Smooth muscle cell of the brain vasculature (primary cell): ENCODE data around the gene LMF2.
A peak's percentile ranks its signal among the peaks of the same experiment; 100 is the strongest.

ENCODE experiments used
- DNase-seq: peaks from one replicate; pipeline ENCODE4 v3.0.0-alpha.2; 2012; ENCODE audit warnings: low read depth, low spot score

The LMF2 gene

DNA sequence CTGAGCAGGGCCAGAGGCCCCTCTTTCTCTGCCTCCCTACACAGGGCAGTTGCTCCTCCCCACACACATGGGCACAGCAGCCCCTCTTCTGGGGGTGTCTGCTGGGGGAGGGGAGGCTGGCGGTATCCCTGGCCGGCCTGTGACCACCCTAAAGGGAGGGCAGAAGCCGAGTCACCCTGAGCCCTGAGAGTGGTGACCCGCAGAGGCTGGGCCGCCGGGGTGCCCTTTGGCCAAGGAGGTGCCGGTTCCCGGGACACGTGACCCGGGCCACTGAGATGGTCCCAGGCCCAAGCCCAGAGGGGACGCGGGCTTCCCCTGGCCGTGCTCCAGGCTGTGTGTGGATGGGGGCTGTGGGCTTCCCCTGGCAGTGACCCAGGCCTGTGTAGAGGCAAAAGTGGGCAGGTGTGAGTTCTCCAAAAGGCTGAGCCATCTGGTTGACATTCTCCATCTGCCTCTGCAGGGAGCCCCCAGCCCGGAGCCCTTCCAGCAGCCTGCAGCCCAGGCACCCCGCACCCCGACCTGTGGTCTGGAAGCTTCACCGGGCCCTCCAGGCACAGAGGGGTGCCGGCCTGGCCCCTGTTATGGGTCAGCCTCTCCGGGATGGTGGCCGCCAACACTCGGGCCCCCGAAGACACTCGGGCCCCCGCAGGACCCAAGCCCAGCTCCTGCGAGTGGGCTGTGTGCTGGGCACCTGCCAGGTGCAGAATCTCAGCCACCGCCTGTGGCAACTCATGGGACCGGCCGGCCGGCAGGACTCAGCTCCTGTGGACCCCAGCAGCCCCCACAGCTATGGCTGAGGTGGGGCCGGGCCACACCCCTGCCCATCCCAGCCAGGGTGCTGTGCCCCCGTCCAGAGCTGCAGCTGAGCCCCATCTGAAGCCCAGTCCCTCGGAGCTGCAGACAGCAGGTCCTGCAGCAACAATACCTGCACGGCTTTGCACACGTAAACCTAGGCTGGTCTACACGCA is 25.1 kb downstream of the LMF2 start:
- DNase-seq: no peak

DNA sequence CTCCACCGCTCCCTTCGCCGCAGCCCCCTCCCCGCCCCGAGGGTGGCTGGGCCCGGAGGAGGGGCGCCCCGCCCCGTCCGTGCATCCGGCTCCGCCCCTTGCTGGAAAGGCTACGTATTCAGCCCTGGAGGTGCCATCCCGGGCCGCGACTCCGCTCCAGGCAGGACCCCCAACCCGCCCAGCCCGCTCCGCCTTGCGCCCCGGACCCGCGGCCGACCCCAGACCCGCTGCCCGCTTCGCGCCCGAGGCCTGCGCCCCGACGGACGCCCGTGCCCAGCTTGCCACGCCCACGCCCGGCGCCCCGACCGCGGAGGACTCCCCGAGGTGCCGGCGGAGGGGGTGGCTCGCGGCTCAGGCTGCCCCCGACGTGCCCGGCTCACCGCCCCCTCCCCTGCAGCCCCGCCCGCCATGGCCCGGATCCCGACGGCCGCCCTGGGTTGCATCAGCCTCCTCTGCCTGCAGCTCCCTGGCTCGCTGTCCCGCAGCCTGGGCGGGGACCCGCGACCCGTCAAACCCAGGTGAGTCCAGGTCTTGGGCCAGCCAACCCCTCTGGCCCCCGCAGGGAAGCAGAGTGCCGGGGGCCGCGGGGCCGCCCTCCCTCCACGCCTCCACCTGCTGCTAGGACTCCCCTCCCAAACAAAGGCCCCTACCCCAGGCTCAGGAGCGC is 25.9 kb downstream of the LMF2 start, which contains the start of gene ADM2:
Gene ADM2, plus strand, starts transcription at position 104 of the 667 bp plus-strand sequence. Its CDS starts 305 bp downstream, at position 409.
- no peak for DNase-seq

DNA sequence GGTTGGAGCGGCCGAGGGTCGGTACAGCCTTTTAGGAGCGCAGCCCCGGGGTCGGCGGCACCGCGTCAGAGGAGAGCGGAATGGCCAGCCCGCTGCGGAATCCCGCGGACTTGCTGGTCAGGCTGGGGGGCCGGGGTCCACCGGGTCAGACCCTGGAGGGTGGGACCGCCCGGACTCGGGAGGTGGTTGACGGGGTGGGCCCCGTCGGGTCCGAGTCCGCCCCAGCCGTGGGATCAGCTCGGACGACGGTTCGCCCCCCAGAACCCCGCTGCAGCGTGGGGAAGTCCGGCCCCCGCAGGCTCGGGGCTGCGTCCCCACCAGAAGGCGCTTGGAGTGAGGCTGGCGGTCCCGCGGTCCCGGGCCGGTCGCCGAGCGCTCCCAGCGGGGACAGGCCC is 26.5 kb downstream of the LMF2 start:
- DNase-seq: no peak

DNA sequence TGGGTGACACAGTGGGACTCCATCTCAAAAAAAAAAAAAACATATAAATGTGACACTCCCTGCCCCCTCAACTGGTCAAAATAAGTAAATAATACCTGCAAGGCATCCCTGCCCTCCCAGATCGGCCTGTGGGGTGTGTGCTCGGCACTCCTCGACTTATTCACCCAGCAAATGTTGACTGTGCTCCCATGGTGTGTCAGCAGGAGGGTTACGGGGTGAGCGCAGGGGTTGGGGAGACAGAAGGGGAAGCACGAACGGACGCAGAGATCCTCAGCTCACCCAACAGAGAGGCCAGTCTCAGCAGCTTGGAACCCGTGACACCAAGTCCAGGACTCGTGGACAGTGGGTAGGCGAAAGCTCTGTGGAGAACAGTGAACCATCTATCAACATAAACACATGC is 27.8 kb downstream of the LMF2 start:
- DNase-seq: no peak

DNA sequence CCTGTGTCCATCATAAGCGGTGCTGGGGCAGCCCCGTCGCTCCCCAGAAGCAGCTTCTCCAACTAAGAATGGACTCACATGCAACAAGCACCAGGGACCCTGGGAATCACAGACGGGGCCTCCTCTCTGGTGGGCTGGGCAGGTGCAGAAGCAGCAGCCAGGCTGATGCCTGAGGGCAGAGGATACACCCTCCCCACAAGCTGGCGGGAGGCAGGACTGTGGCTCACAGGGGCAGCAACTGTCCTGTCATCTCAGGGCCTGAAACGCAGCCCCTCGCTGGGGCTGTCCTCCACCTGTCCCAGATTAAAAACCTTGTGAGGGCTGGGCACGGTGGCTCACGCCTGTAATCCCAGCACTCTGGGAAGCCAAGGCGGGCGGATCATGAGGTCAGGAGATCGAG is 29.6 kb downstream of the LMF2 start:
- DNase-seq: no peak

DNA sequence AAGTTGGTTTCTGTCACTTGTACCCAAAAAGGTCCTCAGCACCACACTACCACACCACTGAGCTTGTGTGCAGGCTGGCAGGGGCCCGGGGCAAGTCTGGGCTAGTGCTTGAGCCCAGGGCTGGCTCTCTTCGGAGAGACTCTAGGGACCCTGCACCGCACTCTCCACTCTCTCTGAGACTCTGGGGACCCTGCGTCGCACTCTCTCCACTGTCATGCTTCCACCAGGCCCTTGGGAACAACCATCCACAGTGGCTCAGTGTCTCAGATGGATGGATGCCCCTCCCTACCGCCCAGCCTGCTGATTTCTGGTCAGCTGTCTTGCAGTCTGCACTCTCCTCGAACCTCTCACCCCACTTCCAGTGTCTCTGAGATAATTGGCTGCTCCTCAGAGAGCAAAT is 30.6 kb downstream of the LMF2 start:
- no peak for DNase-seq

DNA sequence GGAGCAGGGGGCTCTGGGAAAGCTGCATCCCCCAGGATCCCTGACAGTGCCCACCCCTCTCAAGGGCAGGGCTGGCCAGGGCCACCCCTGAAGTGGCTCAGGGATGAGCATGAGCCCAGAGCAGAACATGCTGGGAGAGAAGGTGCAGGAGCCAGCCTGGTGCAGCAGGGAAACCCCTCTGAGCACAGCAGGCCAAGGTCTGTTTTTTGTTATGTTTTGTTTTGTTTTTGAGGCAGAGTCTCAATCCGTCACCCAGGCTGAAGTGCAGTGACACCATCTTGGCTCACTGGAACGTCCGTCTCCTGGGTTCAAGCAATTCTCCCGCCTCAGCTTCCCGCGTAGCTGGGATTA is 31.9 kb downstream of the LMF2 start:
- DNase-seq: no peak

DNA sequence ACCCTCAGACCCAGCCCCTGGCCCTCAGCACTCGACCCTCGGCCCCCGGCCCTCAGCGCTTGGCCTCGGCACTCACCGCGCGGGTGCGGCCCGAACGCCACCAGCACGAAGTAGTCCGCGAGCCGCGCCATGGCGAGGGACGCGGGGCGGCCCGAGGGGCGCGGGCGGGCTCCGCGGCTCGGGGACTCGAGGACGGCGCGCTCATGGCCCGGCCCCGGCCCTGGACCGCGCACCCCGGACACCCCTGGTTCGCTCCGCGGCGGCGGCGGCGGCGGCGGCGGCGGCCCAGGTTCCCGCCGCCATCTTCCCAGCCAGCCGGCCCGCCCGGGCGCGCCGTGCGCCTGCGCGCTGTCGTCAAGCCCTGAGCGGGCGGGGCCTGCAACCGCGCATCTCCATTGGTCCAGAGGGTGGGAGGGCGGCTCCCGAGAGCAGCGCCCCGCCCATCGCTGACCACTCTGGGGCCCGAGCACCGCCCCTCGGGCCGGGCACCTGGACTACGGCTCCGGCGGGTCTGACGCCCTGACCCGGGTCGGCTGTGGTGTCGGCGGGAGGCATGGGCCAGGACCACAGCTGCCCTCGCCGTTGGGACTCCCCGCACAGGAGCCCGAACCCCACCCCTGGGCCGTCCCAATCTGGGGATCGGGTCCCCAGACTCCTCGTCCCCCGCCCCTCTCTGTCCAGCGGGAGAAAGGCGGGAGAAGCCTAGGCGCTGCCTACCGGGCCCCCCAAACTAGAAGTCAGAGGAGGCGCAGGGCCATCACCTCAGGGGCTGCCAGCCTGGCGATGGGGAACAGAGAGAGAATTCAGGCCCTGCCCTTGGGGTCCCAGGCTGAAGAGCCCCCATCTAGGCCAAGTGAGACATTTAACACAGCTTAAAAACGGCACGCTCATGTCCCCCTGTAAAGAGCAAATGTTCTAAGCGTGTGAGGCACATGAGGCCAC is 32.5 kb downstream of the LMF2 start, which contains the start of gene SBF1:
Gene SBF1, minus strand, starts transcription at position 326 of the 942 bp plus-strand sequence. Its CDS starts 195 bp downstream, at position 131.
- DNase-seq: peak; percentile 82

DNA sequence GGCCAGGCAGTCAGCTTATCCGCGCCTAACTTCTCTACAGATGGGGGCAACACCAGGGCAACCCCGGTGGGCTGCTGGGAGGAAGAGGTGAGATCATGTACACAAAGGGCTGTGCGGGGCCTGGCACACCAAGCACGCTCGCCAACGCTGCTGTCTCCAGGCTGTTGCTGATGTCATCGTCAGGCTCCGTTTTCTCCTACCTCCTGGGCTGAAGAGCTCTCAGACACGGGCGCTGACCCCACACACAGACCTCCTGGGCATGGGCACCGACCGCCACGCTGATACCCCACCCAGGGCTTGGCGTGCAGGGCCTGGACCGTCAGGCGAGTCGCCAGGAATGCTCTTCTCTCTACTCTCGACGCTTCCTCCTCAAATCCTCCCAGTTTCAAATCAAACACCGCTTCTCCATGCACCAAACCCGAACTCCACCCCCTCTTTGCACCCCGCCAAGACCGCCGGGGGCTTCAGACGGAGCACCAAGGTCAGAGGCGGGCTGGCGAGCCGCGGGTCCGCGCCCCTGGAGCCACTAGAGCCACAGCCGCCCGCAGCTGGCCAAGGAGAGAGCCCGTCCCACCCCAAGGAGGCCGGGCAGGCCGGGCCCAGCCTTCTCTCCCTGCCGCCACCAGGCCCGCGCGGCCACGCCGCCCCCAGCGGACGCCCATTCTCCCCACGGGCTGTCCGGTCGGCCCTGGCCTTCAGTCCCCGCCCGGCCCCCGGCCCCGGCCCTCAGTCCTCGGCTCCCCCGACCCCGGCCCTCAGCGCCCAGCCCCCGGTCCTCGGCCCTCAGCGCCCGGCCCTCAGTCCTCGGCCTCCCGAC is 33.4 kb downstream of the LMF2 start:
- no peak for DNase-seq

DNA sequence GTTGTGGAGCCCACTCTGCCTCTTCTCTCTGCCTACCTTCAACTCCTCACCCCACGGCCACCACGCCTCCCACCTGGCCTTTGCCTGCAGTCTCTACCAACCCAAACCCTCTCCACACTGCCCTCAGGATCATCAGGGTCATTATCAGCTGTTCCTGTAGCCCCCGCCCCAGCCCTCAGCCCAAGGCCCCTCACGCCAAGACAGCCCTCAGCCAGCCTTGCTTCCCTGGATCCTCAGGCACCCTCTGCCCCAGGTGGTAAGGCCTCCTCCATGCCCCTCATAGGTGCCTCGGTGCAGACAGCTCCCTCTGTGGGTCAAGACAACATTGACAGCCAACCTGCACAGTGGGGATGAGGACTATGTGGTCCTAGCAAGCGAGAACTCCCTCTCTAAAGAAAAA is 34.4 kb downstream of the LMF2 start:
- DNase-seq: no peak

DNA sequence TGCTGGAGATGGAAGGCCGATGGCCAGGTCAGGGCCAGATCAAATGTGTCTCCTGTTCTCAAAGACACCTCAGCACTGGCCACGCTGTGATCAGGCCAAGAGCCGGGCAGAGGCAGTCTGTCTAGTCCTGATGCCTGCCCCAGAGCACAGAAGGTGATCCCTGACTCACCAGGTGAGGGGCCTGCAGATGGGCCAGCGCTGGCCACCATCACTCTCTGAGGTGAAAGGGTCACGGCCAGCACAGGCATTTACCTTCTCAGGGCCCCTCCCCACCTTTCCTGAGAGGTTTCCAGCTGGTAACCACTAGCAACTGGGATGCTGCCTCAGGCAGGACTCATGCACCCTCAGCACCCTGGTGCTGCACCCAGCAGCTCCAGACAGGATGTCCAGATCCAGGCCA is 35.5 kb downstream of the LMF2 start:
- no peak for DNase-seq

DNA sequence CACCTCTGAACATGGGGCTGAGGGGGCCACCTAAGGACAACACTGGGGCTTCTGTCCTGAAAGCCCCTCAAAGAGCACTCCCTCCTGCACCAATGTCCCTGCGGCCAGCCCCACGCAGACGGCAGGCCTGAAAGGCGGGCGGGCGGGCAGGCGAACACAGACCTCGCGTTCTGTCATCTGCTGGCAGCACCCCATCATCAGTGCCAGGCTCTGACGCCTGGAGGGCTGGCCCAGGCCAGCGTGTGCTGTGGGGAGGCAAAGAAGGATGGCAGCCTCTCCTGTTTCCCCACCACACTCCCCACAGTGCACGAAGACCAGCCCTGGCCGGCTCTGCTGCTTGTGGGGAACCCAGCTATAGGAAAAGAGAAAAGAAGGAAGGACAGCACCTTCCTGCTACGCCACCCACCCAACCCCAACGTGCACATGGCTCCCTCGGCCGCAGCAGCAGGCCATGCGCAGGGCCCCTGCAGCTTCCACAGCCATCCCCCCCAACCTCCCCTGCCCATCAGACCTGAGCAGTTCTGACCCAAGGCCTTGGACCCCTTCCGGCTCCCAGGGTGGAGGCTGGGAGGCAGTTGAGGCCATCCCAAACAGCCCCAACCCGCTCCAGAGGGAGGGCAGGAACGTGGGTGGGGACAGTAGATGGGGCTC is 36.2 kb downstream of the LMF2 start:
- DNase-seq: no peak

DNA sequence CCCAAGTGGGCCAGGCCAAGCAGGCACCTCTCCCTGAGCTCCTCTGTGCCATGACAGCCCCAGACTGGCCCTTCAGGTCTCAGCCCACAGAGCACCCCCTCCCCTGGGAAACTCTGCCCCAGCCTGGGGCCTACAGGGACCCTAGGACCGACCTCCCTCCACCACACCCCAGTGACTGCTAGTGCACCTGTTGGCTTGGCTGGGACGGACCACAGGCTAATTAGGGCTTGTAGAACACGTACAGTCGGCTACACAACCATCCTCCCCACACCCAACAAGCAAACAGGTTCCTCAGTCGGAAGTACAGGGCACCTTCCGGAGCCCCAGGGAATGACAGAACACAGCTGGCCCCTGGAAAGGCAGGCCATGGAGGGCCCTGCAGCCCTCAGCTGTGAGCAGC is 37.0 kb downstream of the LMF2 start:
- no peak for DNase-seq

DNA sequence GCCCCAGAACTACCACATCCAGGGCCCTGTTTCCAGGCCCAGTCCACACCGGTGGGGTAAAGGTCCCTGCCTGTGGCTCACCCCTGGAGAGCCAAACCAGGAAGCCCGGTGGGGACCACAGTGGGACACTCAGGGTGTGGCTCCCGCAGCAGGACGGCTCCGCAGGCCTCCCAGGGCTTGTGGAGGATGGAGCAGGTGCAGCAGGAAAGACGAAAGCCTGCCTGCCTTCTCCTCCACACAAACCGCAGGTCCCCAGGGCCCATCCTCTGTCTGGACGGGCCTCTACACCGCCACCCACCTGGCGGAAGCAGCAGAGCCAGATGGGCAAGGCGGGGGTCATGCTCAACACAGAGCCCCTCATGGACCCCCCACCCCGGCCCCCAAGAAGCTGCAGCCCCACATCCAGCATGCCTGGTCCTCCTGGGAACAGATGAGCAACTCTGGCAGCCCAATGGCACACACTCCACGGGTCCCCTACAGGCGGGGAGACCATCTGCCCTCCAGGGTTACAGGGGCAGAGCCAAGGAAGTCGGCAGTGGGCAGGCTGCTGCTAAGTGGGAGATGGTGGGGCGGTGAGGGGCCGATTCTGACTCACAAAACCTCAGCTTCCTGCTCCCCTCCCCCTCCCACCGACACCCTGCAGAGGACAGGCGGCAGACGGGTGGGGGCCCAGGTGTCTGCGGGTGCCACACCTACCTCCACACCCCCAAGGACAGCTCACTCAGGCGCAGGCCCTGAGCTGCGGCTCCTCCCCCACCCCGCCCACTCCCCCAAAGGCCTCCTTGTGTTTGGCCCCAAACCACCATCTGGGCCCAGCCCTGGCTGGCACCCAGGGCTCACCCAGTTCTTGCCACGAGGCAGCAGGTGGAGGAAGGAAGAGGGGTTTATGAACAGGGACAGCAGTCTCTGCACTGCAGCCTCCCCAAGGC is 37.9 kb downstream of the LMF2 start:
- DNase-seq: no peak

DNA sequence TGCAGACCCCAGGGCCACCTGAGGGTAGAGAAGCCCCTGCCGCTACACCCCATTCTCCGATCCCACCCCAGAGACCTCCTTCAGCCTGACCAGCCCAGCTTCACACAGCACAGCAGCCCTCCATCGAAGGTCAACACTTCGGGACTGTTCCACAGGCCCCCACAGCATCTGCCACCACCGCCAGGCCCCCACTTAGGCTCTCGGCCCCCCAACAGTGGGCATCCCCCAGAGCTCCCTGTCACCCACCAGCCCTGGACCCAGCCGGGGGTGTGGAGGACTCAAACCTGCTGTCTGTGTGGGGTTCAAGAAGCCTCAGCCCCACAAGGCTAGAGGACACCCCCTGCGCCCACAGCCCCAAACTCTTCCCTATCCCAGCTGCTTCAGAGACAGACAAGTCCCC is 38.9 kb downstream of the LMF2 start:
- no peak for DNase-seq

DNA sequence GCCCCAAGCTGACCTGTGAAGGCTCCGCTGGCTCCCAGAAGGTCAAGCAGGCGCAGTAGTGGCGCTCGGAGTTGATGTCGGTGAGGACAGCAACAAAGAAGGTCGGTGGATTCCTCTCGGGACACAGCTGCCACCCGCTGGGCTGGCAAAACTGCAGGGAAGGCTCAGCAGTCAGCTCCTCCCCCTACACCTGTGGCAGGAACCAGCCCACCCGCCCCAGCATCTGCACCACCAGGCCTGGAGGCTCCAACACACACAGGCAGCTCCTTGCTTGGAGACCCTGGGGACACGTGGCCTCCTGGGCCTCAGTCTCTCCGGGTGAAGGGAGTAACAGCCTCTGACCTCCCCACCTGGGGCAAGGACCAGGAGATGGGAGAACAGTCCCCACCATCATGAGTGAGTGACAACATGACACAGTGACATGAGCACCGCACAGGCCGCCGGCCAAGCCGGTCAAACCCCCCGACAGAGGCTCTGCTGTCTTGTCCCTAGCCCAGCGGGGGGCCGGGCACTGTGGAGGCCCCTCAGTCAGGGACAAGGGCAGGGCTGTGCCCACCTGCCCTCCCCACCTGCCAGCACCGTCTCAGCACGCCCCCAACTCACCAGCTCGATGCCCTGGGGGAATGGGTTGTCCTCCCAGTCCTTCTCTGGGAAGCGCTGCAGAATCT is 39.6 kb downstream of the LMF2 start:
- no peak for DNase-seq

DNA sequence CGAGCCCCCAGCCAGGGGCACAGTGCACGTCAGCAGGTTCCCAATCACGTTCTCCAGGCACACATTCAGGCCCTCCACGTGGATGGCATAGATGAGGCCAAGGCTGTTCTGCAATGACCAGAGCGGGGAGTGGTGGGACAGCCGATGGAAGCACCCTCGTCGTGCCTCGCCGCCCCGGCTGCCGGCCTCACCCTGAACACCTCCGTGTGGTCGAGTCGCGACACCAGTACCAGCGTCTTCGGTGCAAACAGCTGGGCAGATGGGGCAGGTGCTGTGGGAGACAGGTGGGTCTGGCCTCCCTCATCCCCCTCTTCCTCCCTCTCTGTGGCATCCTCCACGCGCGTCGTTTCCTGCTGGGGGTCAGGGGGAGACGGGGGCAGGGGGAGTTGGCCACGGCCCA is 40.2 kb downstream of the LMF2 start:
- DNase-seq: no peak

DNA sequence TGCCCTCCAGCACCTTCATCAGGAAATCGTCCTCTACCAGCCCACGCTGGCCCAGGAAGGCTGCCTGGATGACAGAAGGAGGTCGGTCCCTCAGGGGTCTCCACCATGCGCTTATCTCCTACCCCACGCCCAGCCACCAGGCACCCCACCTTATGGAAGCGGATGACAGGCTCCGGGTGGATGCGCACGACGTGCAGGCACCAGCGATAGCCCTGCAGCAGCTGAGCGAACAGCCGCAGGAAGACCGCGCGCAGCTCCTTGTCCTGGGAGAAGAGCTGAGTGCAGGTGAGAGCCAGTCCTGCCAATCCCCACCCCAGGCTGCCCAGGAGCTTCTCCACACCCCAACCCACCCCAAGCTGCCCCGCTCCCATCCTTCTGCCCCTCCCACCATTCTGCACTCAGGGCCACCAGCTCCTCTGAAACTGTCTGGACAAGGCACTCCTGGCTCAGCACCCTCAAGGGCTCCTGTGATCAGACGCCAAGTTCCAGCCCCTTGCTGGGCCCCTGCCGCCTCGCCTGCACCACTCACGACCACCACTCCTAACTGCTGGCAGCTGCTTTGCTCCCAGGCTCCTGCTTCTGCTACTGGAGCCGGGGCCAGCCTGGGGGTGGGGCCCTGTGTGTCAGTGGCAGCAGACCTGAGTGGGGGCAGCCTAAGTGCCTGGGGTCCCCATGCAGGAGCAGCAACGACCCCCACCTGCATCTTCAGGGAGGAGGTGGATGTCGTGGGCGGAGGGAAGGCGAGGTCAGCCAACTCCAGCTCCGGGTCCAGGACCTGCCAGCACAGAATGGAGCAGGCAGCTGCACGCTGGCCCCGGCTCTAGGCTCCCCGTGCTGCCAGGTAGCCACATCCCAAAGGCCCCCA is 42.2 kb downstream of the LMF2 start:
- DNase-seq: no peak
